Stimulated activated CD8-positive, alpha-beta memory T cell treated with anti-CD3 and anti-CD28 coated beads, Interleukin-4, amount 100 ng/mL, for 24 hours (primary cell): ENCODE measurements around the gene CD38.
"Not testable (repeated sequence)": the region's sequence is repeated elsewhere in the genome, so short reads cannot be mapped to it uniquely, and the experiment has no call there.

Source experiments
- DNase-seq: peaks from one replicate; pipeline ENCODE4 v3.0.0-alpha.2; 2020; ENCODE audit warnings: low read depth

The CD38 gene

DNA sequence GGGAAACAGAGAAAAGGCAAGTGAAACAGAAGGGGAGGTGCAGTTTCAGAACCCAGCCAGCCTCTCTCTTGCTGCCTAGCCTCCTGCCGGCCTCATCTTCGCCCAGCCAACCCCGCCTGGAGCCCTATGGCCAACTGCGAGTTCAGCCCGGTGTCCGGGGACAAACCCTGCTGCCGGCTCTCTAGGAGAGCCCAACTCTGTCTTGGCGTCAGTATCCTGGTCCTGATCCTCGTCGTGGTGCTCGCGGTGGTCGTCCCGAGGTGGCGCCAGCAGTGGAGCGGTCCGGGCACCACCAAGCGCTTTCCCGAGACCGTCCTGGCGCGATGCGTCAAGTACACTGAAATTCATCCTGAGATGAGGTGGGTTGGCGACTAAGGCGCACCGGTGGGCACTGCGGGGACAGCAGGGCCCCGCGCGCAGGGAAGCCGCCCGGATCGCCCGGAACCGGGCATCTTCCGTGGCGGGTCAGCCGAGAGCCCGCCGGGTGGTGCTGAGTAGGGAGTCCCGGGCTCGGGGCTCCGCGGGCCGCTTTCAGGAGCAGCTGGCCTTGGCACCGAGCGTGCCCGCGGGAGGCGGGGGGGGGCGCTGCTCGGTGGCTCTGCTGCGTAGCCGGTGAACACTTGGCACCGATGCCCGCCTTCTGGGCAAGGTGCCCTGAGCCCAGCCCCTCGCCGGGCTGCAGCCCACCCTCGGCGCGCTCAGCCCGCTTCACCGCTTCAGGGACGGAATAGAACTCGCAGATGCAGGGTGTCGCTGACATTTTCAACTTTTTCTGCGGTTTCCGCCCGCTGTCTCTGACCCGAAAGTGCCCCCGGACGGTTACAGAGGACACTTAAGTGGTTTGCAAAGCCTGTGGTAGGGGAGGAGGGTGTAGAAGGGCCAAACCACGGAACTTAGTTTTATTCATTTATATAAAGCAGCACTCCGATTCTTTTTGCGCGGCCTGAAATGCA is at the start of gene CD38:
Gene CD38, plus strand, starts transcription at position 40 of the 953 bp plus-strand sequence. Its CDS starts 87 bp downstream, at position 127.
- DNase-seq: peak; percentile 34

- no peak for DNase-seq
Observed at GRCh38 chr4:15729910-15730533, 48.1 kb upstream of the CD38 start.

GRCh38 chr4:15733061-15733460 is 45.1 kb upstream of the CD38 start:
- not testable (repeated sequence) for DNase-seq

GRCh38 chr4:15735536-15735935 is 42.6 kb upstream of the CD38 start:
- no peak for DNase-seq

DNA sequence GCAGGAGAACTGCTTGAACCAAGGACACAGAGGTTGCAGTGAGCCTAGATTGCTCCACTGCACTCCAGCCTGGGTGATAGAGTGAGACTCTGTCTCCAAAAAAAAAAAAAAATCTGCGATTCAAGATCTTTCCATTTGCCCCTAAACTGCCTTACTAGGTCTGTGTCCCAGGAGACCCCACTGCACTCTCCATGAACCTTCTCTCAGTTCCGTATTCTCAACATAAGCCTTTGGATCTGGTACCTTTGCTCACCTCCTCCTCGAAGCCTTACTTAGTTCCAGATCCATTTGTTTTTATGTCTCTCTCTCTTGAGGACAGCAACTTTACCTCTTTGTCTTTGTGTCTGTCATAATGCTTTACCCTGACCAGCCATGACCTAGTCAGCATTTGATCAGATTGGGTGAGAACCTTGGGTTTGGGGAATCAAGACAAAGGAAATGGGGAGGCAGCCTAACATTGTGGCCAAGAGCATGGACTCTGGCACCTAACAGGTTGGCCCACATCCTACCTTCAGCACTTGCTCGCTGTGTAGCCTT is 41.5 kb upstream of the CD38 start:
- no peak for DNase-seq

GRCh38 chr4:15737255-15737654 is 40.9 kb upstream of the CD38 start:
- DNase-seq: no peak

GRCh38 chr4:15738877-15739276 is 39.3 kb upstream of the CD38 start:
- DNase-seq: no peak

DNA sequence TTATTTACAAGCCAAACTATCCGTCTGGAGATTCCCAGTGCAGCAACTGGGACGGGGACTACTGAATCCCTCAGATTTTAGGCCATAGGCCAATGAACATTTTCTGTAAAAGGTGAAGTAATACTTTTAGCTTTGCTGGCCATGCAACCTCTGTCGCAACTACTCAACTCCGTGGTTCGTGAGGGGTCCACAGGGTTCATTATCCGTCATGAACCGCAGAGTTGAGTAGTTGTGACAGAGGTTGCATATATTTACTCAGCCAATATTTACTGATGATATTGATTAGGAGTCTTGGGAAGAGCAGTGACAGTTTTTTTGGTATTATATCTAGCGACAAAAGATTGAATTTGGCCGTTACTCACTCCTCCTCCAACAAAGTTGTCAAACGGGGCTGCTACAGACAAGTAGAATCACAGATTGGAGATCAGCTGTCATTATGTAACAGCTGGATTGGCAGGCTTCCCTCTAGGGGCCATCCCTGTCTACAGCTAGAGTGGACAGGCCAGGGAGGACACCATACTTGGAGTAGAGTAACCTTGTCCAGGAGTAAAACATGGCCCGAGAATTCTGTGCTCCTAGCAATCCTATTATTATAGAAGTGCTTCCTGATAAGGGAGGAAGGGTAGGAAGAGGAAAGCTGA is 37.2 kb upstream of the CD38 start:
- no peak for DNase-seq

GRCh38 chr4:15742083-15742582 is 36.0 kb upstream of the CD38 start:
- no peak for DNase-seq

DNA sequence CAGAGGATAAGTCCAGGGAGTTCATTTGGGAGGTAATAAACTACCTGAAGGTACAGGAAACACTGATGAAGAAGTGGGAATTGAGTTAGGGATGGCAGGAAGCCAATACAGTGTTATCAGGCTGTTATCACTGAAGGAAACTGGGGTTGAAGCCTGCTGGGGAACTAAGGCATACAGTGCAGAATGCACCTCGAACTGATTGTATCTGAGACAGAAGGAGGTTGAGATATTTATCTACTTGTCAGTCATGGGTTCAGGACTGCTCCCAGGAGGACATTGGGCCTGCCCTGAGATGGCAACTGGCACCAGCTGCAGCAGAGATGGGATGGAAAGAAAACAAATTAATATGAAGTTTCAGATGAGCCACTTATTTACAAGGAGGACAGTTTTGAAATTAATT is 35.5 kb upstream of the CD38 start:
- DNase-seq: no peak

- DNase-seq: no peak
Observed at GRCh38 chr4:15744016-15744545, 34.0 kb upstream of the CD38 start.

DNA sequence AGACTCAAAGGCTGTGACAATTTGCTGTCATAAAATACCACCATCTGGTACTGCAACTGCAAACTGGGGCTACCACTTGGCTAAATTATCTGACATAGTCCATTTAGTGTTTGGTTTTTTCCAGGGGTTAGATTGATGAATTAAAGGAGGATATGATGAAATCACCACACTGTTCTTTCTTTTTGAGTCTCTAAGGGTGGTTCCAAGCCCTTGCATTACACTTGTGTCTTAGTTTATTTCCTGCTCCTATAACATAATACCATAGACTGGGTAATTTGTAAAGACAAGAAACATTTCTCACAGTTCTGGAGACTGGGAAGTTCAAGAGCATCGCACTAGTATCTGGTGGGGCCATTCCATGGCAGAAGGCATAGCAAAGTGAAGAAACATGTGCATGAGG is 32.0 kb upstream of the CD38 start:
- no peak for DNase-seq

DNA sequence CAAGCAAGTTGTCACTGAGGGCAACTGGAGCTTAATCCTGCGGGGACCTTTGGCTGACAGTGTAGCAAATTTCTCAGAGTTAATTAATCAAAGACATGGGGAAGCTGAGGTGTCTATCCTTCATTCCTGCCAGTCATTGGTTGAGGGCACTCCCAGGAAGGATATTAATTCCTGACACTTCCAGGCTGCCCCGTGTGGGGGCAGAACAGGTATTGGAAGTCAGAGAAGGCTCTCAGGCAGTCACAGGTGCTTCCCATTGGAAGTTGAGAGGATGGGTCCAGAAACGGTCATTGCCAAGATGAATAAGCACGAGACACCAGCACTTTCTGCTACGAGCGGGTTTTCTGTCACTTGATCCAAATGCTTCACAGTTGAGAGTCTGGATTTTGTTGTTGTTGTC is 29.1 kb upstream of the CD38 start:
- DNase-seq: no peak

DNA sequence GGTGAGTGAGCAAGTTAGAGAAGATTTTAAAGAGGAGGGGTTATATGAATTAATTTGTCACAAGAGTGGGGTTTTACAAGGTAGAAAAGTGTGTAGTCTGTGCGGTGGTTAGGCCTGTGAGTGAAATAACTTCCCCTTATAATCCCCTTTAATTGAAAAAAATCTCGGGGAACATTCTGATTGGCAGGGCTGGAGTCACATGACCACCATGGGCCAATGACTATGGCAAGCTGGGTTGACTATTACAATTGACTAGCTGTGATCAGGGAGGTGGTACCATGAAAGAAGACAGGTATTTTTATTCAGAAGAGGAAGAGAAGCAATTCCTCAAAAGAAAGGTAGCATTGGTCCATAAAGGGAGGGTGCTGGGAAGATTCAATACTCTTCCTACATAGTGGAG is 27.0 kb upstream of the CD38 start:
- DNase-seq: no peak

DNA sequence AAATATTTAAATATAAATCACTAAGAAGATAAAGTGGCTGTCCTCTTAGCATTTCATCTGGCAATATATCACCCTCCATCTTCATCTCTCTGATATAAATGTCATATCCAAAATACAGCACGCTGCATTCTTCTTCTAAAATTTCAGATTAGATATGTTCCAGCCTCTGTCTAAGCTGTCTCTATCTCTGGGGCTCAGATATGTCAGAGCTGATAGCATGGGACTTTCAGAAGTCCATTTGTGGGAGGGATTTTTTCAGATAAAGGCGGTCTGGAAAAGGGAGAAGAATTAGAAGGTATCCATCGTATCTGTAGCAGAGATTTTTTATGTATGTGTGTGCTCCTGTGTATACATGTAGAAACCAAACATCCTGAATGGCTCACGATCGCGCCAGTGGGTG is 25.0 kb upstream of the CD38 start:
- DNase-seq: no peak

DNA sequence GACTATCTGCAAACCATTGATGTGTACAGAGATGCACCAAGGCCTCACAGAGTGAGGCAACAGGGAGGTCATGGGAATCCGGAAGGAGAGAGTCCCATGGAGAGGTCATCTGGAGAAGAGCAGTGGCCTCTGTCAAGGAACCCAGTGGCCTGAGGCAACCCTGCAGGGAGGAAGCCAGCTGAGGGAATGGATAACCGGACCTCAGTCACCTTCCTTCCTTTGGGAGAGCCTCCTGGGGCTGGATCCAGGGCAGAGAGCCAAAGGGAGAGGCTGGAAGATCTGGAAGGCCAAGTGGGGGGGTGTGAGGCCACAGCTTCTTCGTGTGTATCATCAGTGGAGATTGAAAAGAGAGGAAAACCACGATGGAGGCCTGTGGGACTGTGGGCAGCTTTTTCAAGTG is 24.3 kb upstream of the CD38 start:
- DNase-seq: no peak

- no peak for DNase-seq
Observed at GRCh38 chr4:15754323-15754722, 23.8 kb upstream of the CD38 start.

GRCh38 chr4:15755321-15756155 is 22.6 kb upstream of the CD38 start:
- no peak for DNase-seq

DNA sequence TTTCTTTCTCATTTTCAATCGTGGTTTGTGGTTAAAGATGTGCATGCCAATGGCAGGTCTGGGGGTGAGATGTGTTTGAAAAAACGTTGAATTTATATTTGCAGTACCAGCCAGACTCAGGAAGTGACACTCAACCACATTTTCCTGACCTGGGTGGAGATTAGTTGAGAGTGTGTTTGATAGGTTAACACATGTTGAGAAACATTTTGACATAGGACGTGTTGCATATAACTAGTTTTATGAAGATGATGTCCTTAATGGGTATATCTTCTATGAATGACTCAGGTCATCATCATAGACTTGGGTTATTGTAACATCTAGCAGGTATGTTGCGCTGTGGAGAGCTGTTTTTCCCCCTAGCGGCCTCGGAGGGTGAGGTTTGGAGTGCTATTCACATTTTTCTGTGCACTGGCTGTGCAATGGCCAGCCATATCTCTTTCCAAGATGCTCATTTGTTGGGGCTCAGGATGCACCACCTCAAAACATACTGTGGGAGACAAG is 21.7 kb upstream of the CD38 start:
- DNase-seq: peak; percentile 60

DNA sequence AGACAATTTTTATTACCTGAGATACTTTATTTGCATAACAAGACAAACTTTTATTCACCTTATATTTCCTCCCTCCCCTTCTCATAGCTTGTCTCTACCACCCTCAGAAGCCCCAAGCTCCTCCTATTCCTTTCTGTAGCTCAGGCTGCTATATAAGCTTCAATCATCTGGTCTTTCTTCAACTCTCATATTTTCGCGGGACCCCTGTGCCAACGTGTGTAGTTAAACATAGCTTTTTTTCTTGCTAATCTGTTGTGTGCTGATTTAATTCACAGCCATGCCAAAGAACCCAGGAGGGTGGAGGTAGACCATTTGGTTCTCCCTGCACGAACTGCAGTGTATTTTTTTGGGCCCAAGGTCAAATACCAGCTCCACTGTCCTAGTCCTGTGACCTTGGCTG is 21.1 kb upstream of the CD38 start:
- no peak for DNase-seq

- no peak for DNase-seq
Observed at GRCh38 chr4:15758294-15758693, 19.8 kb upstream of the CD38 start.
